ENCODE results near the gene KLHL29.

The KLHL29 gene

DNA sequence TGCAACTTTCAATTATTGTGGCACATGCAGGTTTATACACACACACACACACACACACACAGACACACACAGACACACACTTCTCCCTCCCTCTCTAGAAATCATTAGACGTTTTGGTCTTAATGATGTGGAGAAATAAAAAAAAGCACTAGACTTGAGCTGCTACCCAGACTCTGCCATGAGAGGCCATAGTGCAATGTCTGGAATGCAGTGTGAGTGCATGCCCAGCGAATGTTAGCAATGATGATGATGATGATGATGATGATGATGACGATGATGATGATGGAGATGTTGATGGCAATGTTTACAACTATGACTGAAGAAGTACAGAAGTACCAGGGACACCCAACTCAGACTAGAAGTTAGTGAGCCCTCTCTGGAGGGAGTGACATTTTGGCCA lies 23.8 kb upstream of the KLHL29 start:
- Histone ChIP-seq H3K27ac (ENCODE audit: low read depth, low read length) (no peak overlapping the region), H3K9me2 (replicated peaks; ENCODE audit: control insufficient read depth, low read length) (no peaks in the 10 kb centered on the region), H3K79me2 (ENCODE audit: control insufficient read depth, low read length) (no peaks in the 10 kb centered on the region), H3K27me3 (ENCODE audit: control insufficient read depth, low read length) (peaks cover 3% of the 10 kb centered on the region; the same call in 1 of the 2 replicates), H3K9me3 (ENCODE audit: control insufficient read depth, insufficient read depth, low read length) (no peaks in the 10 kb centered on the region), H3K4me3 (ENCODE audit: low read length) (no peak overlapping the region), H4K20me1 (ENCODE audit: control insufficient read depth, insufficient read depth, low read depth, low read length) (no peaks in the 10 kb centered on the region), H3K36me3 (ENCODE audit: control insufficient read depth, low read length) (no peaks in the 10 kb centered on the region), H3K4me1 (ENCODE audit: control insufficient read depth, low read length) (no peaks in the 10 kb centered on the region), H3K4me2 (ENCODE audit: low read length) (no peak overlapping the region), H3F3A (ENCODE audit: control insufficient read depth, insufficient read depth) (no peaks in the 10 kb centered on the region)
- no peak for TF ChIP-seq EZH2phosphoT487 (IDR thresholded peaks at IDR 0.05; ENCODE audit: borderline replicate concordance, low read length)
- TF ChIP-seq, protein P1, sequence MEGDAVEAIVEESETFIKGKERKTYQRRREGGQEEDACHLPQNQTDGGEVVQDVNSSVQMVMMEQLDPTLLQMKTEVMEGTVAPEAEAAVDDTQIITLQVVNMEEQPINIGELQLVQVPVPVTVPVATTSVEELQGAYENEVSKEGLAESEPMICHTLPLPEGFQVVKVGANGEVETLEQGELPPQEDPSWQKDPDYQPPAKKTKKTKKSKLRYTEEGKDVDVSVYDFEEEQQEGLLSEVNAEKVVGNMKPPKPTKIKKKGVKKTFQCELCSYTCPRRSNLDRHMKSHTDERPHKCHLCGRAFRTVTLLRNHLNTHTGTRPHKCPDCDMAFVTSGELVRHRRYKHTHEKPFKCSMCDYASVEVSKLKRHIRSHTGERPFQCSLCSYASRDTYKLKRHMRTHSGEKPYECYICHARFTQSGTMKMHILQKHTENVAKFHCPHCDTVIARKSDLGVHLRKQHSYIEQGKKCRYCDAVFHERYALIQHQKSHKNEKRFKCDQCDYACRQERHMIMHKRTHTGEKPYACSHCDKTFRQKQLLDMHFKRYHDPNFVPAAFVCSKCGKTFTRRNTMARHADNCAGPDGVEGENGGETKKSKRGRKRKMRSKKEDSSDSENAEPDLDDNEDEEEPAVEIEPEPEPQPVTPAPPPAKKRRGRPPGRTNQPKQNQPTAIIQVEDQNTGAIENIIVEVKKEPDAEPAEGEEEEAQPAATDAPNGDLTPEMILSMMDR (IDR thresholded peaks at IDR 0.05; ENCODE audit: low read depth, low read length, poor library complexity, severe bottlenecking) = no peak

DNA sequence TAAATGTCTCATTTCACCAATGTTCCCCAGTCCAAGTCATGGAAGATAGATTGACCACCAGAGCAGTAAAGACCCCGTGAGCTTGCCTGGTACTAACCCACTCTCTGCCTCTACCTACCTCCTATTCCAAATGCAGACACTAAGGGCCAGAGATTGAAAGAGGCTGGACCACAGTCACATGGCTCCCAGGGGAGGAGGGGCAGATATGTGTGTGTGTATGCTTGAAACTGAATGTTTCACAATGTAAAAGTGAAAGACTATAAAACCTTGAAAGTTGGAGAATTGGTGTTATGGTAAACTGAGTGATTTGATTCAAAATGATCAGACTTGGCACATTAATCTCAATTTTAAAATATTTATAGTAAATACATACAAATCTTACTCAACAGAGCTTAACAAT lies 21.7 kb upstream of the KLHL29 start:
- no peaks in the 10 kb centered on the region for H3K9me3 ChIP-seq (ENCODE audit: control insufficient read depth, insufficient read depth, low read length)
- no peaks in the 10 kb centered on the region for H3K4me1 ChIP-seq (ENCODE audit: control insufficient read depth, low read length)
- H3K9me2 ChIP-seq (replicated peaks; ENCODE audit: control insufficient read depth, low read length) = no peaks in the 10 kb centered on the region
- H3K4me3 ChIP-seq (ENCODE audit: low read length) = no peak overlapping the region
- H3K4me2 ChIP-seq (ENCODE audit: low read length) = no peak overlapping the region
- H3K27me3 ChIP-seq (ENCODE audit: control insufficient read depth, low read length) = peaks cover 3% of the 10 kb centered on the region; the same call in 1 of the 2 replicates
- no peaks in the 10 kb centered on the region for H4K20me1 ChIP-seq (ENCODE audit: control insufficient read depth, insufficient read depth, low read depth, low read length)
- no peak for TF ChIP-seq EZH2phosphoT487 (IDR thresholded peaks at IDR 0.05; ENCODE audit: borderline replicate concordance, low read length)
- TF ChIP-seq, protein P1 (IDR thresholded peaks at IDR 0.05; ENCODE audit: low read depth, low read length, poor library complexity, severe bottlenecking) = no peak
- no peaks in the 10 kb centered on the region for H3K79me2 ChIP-seq (ENCODE audit: control insufficient read depth, low read length)
- H3K36me3 ChIP-seq (ENCODE audit: control insufficient read depth, low read length) = no peaks in the 10 kb centered on the region
- H3F3A ChIP-seq (ENCODE audit: control insufficient read depth, insufficient read depth) = no peaks in the 10 kb centered on the region
- no peak overlapping the region for H3K27ac ChIP-seq (ENCODE audit: low read depth, low read length)

GRCh38 chr2:23363831-23364230 lies 21.1 kb upstream of the KLHL29 start:
- no peaks in the 10 kb centered on the region for H3F3A ChIP-seq (ENCODE audit: control insufficient read depth, insufficient read depth)
- H3K27ac ChIP-seq (ENCODE audit: low read depth, low read length) = no peak overlapping the region
- H3K9me2 ChIP-seq (replicated peaks; ENCODE audit: control insufficient read depth, low read length) = no peaks in the 10 kb centered on the region
- no peaks in the 10 kb centered on the region for H3K9me3 ChIP-seq (ENCODE audit: control insufficient read depth, insufficient read depth, low read length)
- H4K20me1 ChIP-seq (ENCODE audit: control insufficient read depth, insufficient read depth, low read depth, low read length) = no peaks in the 10 kb centered on the region
- H3K36me3 ChIP-seq (ENCODE audit: control insufficient read depth, low read length) = no peaks in the 10 kb centered on the region
- H3K4me2 ChIP-seq (ENCODE audit: low read length) = no peak overlapping the region
- TF ChIP-seq, protein P1 (IDR thresholded peaks at IDR 0.05; ENCODE audit: low read depth, low read length, poor library complexity, severe bottlenecking) = no peak
- TF ChIP-seq EZH2phosphoT487 (IDR thresholded peaks at IDR 0.05; ENCODE audit: borderline replicate concordance, low read length) = no peak
- peaks cover 3% of the 10 kb centered on the region; the same call in 1 of the 2 replicates for H3K27me3 ChIP-seq (ENCODE audit: control insufficient read depth, low read length)
- no peaks in the 10 kb centered on the region for H3K79me2 ChIP-seq (ENCODE audit: control insufficient read depth, low read length)
- H3K4me3 ChIP-seq (ENCODE audit: low read length) = no peak overlapping the region
- H3K4me1 ChIP-seq (ENCODE audit: control insufficient read depth, low read length) = no peaks in the 10 kb centered on the region
